Activated CD4-positive, alpha-beta T cell treated with anti-CD3 and anti-CD28 coated beads, Interleukin-2, amount 50 U/mL, for 16 hours (primary cell): Measurements from ENCODE around the gene DKK3.

Source experiments
- DNase-seq: peaks from one replicate; pipeline ENCODE4 v3.0.0-alpha.2; 2020

The DKK3 gene

GRCh38 chr11:12029738-12030363 is 21.4 kb upstream of the DKK3 start:
- no peak for DNase-seq

- DNase-seq, result no peak
Observed at GRCh38 chr11:12029119-12029518, 20.7 kb upstream of the DKK3 start.

- DNase-seq, result no peak
Observed at GRCh38 chr11:12028303-12028702, 19.9 kb upstream of the DKK3 start.

GRCh38 chr11:12026331-12027211 is 18.1 kb upstream of the DKK3 start:
- no peak for DNase-seq

- no peak for DNase-seq
Observed at GRCh38 chr11:12024254-12024926, 16.0 kb upstream of the DKK3 start.

GRCh38 chr11:12023015-12023414 is 14.6 kb upstream of the DKK3 start:
- no peak for DNase-seq

GRCh38 chr11:12020546-12020945 is 12.1 kb upstream of the DKK3 start:
- no peak for DNase-seq

GRCh38 chr11:12019866-12020416 is 11.5 kb upstream of the DKK3 start:
- no peak for DNase-seq

GRCh38 chr11:12019337-12019736 is 10.9 kb upstream of the DKK3 start:
- DNase-seq, result no peak

- DNase-seq, result no peak
Observed at GRCh38 chr11:12017865-12018453, 9.5 kb upstream of the DKK3 start.

- no peak for DNase-seq
Observed at GRCh38 chr11:12017243-12017678, 8.8 kb upstream of the DKK3 start.

GRCh38 chr11:12016246-12016645 is 7.8 kb upstream of the DKK3 start:
- DNase-seq, result no peak

GRCh38 chr11:12015486-12015885 is 7.1 kb upstream of the DKK3 start:
- no peak for DNase-seq

GRCh38 chr11:12013781-12014180 is 5.4 kb upstream of the DKK3 start:
- DNase-seq, result no peak

GRCh38 chr11:12009617-12010321 is 1.3 kb upstream of the DKK3 start:
- DNase-seq, result no peak

GRCh38 chr11:12008790-12009616 is 577 bp upstream of the DKK3 start:
- no peak for DNase-seq

GRCh38 chr11:12007230-12007593 is 1.2 kb downstream of the DKK3 start:
- no peak for DNase-seq

- DNase-seq, result no peak
Observed at GRCh38 chr11:12006552-12007229, 1.7 kb downstream of the DKK3 start.

GRCh38 chr11:12005476-12005875 is 3.0 kb downstream of the DKK3 start:
- no peak for DNase-seq

- DNase-seq, result no peak
Observed at GRCh38 chr11:12005061-12005460, 3.4 kb downstream of the DKK3 start.

- no peak for DNase-seq
Observed at GRCh38 chr11:12003815-12004214, 4.6 kb downstream of the DKK3 start.
